Liver (tissue), 3 donors: ENCODE data around the gene RNPC3.

Experiments used
- ATF3 ChIP-seq: IDR thresholded peaks from 2 replicates; pipeline ENCODE4 v1.6.1; 2016; ENCODE audit warnings: antibody characterized with exemption
- FOXA1 ChIP-seq: IDR thresholded peaks from 2 replicates; pipeline ENCODE4 v1.6.1; 2016; ENCODE audit warnings: antibody characterized with exemption
- GABPA ChIP-seq, 2 donors: IDR thresholded peaks in 1 of 2; conservative IDR thresholded peaks in 1 of 2; 2 replicates each; pipeline ENCODE4 v1.6.1; 2016; ENCODE audit warnings: antibody characterized with exemption in 2 of 2, mild to moderate bottlenecking in 1 of 2, moderate library complexity in 1 of 2
- JUND ChIP-seq, 2 donors: IDR thresholded peaks; 2 replicates each; pipeline ENCODE4 v1.6.1; 2016; ENCODE audit warnings: antibody characterized with exemption in 2 of 2
- RAD21 ChIP-seq, 2 donors: IDR thresholded peaks; 2 replicates each; pipeline ENCODE4 v1.6.1; 2016; ENCODE audit warnings: antibody characterized with exemption in 2 of 2, mild to moderate bottlenecking in 2 of 2
- TAF1 ChIP-seq: conservative IDR thresholded peaks from 2 replicates; pipeline ENCODE4 v1.6.1; 2016; ENCODE audit warnings: antibody characterized with exemption, mild to moderate bottlenecking
- TF ChIP-seq, protein P1 (sequence below): IDR thresholded peaks from 2 replicates; pipeline ENCODE4 v1.6.1; 2016; ENCODE audit warnings: antibody characterized with exemption
- TF ChIP-seq, protein P2 (sequence below): IDR thresholded peaks from 2 replicates; pipeline ENCODE4 v1.6.1; 2016; ENCODE audit warnings: antibody characterized with exemption, mild to moderate bottlenecking
- TF ChIP-seq, protein P3 (sequence below): fragments of 150-350 bp; IDR thresholded peaks from 2 replicates; pipeline ENCODE4 v1.5.1; 2017; ENCODE audit warnings: improper control_type of control experiment, low read depth, low read length; ENCODE audit not compliant: missing input control
- donor health status: healthy.
- donor health status: healthy.

GRCh38 chr1:103538226-103538625, 12.7 kb downstream of the RNPC3 start:
- TF ChIP-seq, protein P1, sequence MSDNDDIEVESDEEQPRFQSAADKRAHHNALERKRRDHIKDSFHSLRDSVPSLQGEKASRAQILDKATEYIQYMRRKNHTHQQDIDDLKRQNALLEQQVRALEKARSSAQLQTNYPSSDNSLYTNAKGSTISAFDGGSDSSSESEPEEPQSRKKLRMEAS, result no peak
- TF ChIP-seq, protein P2, sequence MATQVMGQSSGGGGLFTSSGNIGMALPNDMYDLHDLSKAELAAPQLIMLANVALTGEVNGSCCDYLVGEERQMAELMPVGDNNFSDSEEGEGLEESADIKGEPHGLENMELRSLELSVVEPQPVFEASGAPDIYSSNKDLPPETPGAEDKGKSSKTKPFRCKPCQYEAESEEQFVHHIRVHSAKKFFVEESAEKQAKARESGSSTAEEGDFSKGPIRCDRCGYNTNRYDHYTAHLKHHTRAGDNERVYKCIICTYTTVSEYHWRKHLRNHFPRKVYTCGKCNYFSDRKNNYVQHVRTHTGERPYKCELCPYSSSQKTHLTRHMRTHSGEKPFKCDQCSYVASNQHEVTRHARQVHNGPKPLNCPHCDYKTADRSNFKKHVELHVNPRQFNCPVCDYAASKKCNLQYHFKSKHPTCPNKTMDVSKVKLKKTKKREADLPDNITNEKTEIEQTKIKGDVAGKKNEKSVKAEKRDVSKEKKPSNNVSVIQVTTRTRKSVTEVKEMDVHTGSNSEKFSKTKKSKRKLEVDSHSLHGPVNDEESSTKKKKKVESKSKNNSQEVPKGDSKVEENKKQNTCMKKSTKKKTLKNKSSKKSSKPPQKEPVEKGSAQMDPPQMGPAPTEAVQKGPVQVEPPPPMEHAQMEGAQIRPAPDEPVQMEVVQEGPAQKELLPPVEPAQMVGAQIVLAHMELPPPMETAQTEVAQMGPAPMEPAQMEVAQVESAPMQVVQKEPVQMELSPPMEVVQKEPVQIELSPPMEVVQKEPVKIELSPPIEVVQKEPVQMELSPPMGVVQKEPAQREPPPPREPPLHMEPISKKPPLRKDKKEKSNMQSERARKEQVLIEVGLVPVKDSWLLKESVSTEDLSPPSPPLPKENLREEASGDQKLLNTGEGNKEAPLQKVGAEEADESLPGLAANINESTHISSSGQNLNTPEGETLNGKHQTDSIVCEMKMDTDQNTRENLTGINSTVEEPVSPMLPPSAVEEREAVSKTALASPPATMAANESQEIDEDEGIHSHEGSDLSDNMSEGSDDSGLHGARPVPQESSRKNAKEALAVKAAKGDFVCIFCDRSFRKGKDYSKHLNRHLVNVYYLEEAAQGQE, result no peak
- TF ChIP-seq, protein P3, sequence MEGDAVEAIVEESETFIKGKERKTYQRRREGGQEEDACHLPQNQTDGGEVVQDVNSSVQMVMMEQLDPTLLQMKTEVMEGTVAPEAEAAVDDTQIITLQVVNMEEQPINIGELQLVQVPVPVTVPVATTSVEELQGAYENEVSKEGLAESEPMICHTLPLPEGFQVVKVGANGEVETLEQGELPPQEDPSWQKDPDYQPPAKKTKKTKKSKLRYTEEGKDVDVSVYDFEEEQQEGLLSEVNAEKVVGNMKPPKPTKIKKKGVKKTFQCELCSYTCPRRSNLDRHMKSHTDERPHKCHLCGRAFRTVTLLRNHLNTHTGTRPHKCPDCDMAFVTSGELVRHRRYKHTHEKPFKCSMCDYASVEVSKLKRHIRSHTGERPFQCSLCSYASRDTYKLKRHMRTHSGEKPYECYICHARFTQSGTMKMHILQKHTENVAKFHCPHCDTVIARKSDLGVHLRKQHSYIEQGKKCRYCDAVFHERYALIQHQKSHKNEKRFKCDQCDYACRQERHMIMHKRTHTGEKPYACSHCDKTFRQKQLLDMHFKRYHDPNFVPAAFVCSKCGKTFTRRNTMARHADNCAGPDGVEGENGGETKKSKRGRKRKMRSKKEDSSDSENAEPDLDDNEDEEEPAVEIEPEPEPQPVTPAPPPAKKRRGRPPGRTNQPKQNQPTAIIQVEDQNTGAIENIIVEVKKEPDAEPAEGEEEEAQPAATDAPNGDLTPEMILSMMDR, result no peak
- TF ChIP-seq GABPA (IDR thresholded peaks at IDR 0.05 in 1 of 2, conservative IDR thresholded peaks at IDR 0.05 in 1 of 2), result no peak
- no peak for TF ChIP-seq JUND (IDR thresholded peaks at IDR 0.05)
- TF ChIP-seq FOXA1, result no peak
- TF ChIP-seq RAD21 (IDR thresholded peaks at IDR 0.05), result no peak
- no peak for TF ChIP-seq ATF3
- TF ChIP-seq TAF1, result no peak
